ENCODE results near the gene DNAJC22. TPM values are rescaled to one million over a fixed set of nuclear protein-coding genes. Genes with fewer than 3 reads are reported as not detected.

DNAJC22 gene
- total and polyA plus RNA-seq, 9 of the 15 experiments (the other 6 are each of a cell fraction or from before 2014, with no cell fraction given): 0.10 to 1.2 (median 0.47) TPM

DNA sequence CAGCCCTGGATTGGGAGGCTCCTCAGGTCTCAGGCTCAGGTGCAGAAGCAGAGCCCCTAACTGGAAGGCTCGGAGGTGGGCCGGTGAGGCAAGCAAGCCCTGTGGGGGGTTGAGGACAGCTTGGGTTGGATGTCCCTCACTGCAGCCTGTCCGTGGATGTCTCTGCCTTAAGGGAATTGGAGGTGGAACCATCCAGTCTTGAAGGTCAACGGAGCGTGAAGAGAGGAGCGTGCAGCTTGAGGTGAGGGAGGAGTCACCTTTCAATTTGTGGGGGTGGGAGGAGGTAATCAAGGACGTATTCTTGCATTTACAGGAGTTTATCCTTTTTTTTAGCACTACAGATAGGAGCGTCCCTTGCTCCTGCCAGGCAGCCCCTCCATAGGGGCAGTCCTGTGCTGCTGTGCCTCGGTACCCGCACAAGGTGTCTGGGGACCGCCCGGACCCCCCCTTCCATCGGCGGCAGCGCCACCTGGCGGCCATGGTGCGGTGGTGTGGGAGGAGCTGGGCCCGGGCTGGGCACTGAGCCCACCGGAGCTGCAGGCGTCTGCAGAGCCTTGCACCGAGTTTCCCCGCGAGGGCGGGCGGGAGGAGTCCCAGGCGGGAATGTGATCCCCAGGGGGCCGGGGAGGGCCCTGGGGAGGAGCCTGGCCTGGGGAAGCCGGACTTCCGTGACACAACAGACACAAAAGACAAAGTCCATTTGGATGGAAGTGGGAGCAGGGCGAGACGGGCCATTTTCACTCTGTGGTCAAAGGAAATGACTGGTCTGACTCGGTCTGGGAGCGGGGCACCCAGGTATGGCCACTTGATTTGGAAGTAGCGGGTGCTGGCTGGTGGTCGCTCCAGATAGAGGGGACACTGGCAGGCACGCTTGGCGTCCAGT is 864 bp downstream of the DNAJC22 start (continued):
- TF ChIP-seq ETV5 (CRISPR knock-in tag; IDR thresholded peaks at IDR 0.05; ENCODE audit: low read depth) (no peak), ZNF263 (CRISPR knock-in tag; IDR thresholded peaks at IDR 0.05; ENCODE audit: borderline replicate concordance) (peak; percentile 85), DMBX1 (CRISPR knock-in tag; IDR thresholded peaks at IDR 0.05; ENCODE audit: borderline replicate concordance) (0 out of 2 replicates have a peak, but pooled peaks have one; percentile 31), CTBP1 (IDR thresholded peaks at IDR 0.05; ENCODE audit: borderline replicate concordance) (peak; percentile 81), PTBP1 (IDR thresholded peaks at IDR 0.05; ENCODE audit: low read depth, low read length) (no peak), PTRF (tag; IDR thresholded peaks at IDR 0.05) (no peak), ZNF280B (CRISPR knock-in tag; IDR thresholded peaks at IDR 0.05) (no peak), CAMTA2 (CRISPR knock-in tag; conservative IDR thresholded peaks at IDR 0.05) (no peak), RHOXF2B (CRISPR knock-in tag; conservative IDR thresholded peaks at IDR 0.05) (no peak), FOXP4 (CRISPR knock-in tag; IDR thresholded peaks at IDR 0.05; ENCODE audit: borderline replicate concordance) (no peak), ARID4B (CRISPR knock-in tag; IDR thresholded peaks at IDR 0.05) (no peak), ZBTB7A (IDR thresholded peaks at IDR 0.05; ENCODE audit: borderline replicate concordance, control insufficient read depth, low read depth, low read length) (peak; percentile 96)
- TF ChIP-seq, protein P1, sequence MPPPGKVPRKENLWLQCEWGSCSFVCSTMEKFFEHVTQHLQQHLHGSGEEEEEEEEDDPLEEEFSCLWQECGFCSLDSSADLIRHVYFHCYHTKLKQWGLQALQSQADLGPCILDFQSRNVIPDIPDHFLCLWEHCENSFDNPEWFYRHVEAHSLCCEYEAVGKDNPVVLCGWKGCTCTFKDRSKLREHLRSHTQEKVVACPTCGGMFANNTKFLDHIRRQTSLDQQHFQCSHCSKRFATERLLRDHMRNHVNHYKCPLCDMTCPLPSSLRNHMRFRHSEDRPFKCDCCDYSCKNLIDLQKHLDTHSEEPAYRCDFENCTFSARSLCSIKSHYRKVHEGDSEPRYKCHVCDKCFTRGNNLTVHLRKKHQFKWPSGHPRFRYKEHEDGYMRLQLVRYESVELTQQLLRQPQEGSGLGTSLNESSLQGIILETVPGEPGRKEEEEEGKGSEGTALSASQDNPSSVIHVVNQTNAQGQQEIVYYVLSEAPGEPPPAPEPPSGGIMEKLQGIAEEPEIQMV (tag; conservative IDR thresholded peaks at IDR 0.05; ENCODE audit: low read depth): no peak
- TF ChIP-seq, protein P2, sequence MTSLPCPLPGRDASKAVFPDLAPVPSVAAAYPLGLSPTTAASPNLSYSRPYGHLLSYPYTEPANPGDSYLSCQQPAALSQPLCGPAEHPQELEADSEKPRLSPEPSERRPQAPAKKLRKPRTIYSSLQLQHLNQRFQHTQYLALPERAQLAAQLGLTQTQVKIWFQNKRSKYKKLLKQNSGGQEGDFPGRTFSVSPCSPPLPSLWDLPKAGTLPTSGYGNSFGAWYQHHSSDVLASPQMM (CRISPR knock-in tag; IDR thresholded peaks at IDR 0.05): no peak
